ENCODE measurements around the gene PUS10. TPM values are rescaled to one million over a fixed set of nuclear protein-coding genes. Genes with fewer than 3 reads are reported as not detected.

The PUS10 gene
- total RNA-seq, 1 donor from 2014 or later: 1.4 TPM

DNA sequence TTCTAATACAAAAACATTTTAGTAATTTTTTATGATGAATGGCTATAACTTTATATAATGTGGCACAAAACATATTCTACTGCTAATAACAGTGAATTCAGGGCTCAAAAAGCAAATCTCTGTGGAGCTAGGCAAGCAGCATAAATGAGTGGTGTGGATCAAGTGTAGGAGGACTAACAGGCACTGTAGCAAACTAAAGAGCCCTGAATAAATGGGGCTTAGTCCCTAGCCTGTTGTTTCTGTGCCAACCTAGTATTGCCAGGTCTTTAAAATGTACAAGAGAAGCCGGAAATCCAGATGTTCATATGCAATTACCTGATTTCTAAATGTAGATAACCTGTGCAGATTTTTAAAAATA is 118.2 kb downstream of the PUS10 start:
- no peak for DNase-seq (ENCODE audit: low spot score in 2 of 2)
- H3K36me3 ChIP-seq: peaks cover 32 to 39% of the 10 kb centered on the region in 2 donors

DNA sequence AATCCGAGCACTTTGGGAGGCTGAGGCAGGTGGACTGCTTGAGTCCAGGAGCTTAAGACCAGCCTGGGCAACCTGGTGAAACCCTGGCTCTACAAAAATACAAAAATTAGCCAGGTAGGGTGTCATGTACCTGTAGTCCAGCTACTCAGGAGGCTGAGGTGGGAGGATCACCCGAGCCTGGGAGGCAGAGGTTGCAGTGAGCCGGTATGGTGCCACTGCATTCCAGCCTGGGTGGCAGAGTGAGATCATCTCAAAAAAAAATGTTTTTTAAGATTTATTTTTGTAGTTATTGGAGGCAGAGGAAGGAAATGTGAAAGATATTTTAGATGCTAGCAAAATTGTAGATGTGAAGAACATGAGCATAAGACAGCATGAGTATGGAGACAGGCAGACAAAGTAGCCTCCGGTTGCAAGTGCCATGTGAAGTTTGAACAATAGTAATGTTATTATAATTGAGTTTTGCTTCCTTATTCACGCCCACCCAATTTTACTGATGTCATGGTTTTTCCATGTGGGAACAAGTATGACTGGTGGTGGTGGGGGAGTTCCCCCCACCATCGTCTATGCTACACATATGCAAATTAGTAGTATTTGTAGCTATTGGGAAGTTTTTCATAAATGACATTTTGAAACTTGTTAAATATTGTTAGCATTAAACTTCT is 118.7 kb downstream of the PUS10 start:
- no peak for DNase-seq (ENCODE audit: low spot score in 2 of 2)
- Histone ChIP-seq H3K9me3 (no peaks in the 10 kb centered on the region), H3K4me3 (no peak overlapping the region), H3K27me3 (no peaks in the 10 kb centered on the region), H3K36me3 (peaks cover 36 to 41% of the 10 kb centered on the region in 2 donors), H3K27ac (no peak overlapping the region), H3K4me1 (no peaks in the 10 kb centered on the region)
- intact Hi-C loops (cut with DNase I): loop anchor here (5.0 kb wide), 1 partner anchor 52 kb away; no protein-coding TSS in a partner anchor
- TF ChIP-seq, protein P1, sequence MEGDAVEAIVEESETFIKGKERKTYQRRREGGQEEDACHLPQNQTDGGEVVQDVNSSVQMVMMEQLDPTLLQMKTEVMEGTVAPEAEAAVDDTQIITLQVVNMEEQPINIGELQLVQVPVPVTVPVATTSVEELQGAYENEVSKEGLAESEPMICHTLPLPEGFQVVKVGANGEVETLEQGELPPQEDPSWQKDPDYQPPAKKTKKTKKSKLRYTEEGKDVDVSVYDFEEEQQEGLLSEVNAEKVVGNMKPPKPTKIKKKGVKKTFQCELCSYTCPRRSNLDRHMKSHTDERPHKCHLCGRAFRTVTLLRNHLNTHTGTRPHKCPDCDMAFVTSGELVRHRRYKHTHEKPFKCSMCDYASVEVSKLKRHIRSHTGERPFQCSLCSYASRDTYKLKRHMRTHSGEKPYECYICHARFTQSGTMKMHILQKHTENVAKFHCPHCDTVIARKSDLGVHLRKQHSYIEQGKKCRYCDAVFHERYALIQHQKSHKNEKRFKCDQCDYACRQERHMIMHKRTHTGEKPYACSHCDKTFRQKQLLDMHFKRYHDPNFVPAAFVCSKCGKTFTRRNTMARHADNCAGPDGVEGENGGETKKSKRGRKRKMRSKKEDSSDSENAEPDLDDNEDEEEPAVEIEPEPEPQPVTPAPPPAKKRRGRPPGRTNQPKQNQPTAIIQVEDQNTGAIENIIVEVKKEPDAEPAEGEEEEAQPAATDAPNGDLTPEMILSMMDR (IDR thresholded peaks at IDR 0.05): no peak

More for the DNA sequence above, 118.2 kb downstream of the PUS10 start:
- Histone ChIP-seq H3K4me3 (no peak overlapping the region), H3K27ac (no peak overlapping the region), H3K27me3 (no peaks in the 10 kb centered on the region), H3K4me1 (no peaks in the 10 kb centered on the region), H3K9me3 (no peaks in the 10 kb centered on the region)
- TF ChIP-seq, protein P1 (IDR thresholded peaks at IDR 0.05): no peak
- intact Hi-C loops (cut with DNase I): loop anchor here (5.0 kb wide), 1 partner anchor 53 kb away; no protein-coding TSS in a partner anchor

DNA sequence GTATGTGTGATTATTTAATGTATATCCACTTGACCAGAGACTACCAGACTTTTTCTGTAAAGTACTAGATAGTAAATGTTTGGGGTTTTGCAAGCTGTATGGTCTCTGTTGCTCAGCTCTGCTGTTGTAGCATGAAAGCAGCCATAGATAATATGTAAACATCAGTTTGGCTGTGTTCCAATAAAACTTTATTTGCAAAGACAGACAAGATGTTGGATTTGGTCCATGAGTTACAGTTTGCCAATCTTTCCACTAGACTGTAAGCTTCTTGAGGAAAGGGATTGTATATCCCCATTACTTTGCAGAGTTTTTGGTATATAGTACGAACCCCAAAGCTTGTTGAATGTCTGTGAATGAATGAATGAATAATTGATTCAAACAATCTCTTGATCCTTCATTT is 119.5 kb downstream of the PUS10 start:
- TF ChIP-seq, protein P1 (IDR thresholded peaks at IDR 0.05): no peak
- intact Hi-C loops (cut with DNase I): loop anchor here (5.0 kb wide), 1 partner anchor 51 kb away; no protein-coding TSS in a partner anchor
- H3K27me3 ChIP-seq: no peaks in the 10 kb centered on the region
- no peaks in the 10 kb centered on the region for H3K9me3 ChIP-seq
- H3K36me3 ChIP-seq: peaks cover 36 to 37% of the 10 kb centered on the region in 2 donors
- DNase-seq (ENCODE audit: low spot score in 2 of 2): no peak
- H3K4me3 ChIP-seq: no peak overlapping the region
- H3K27ac ChIP-seq: no peak overlapping the region
- H3K4me1 ChIP-seq: no peaks in the 10 kb centered on the region

Other genes starting within 250 kb of the PUS10 start
- 5.3 TPM for gene REL, start 136.7 kb downstream of the PUS10 start, total RNA-seq
- 12.8 TPM for gene PEX13, start 535 bp downstream of the PUS10 start, total RNA-seq
- gene SANBR, start 47.6 kb upstream of the PUS10 start, total RNA-seq: 10.7 TPM
- 7.2 TPM for gene C2orf74, start 143.9 kb upstream of the PUS10 start, total RNA-seq

Data from ascending aorta (tissue), 2 donors.